GM23338 (cell line): ENCODE data around the gene SRGN. TPM values are rescaled to one million over a fixed set of nuclear protein-coding genes. Genes with fewer than 3 reads are reported as not detected.

Experiments
- ATAC-seq: fragments of 200-7000 bp; cut with Tn5 transposase; 3 replicates; pipeline ENCODE4 v1.9.1; 2020
- DNase-seq: peaks from one replicate; pipeline ENCODE4 v3.0.0-alpha.2; 2015; ENCODE audit warnings: low spot score
- H2AFZ ChIP-seq: fragments of 200-600 bp; sonication (generic); 2 replicates; pipeline ENCODE4 v1.8.0; 2016; ENCODE audit warnings: antibody characterized with exemption, mild to moderate bottlenecking, moderate library complexity
- H3F3A ChIP-seq: fragments of 200-600 bp; sonication (generic); replicated peaks from 2 replicates; pipeline ENCODE4 v1.8.0; 2017; ENCODE audit warnings: antibody characterized with exemption, mixed run types, low read depth
- H3K27ac ChIP-seq: fragments of 200-600 bp; sonication (generic); 2 replicates; pipeline ENCODE4 v1.6.1; 2016; ENCODE audit warnings: low read depth
- H3K27me3 ChIP-seq: fragments of 200-600 bp; sonication (generic); 2 replicates; pipeline ENCODE4 v1.8.0; 2016; ENCODE audit warnings: mild to moderate bottlenecking, mixed run types, moderate library complexity; ENCODE audit not compliant: insufficient read depth
- H3K36me3 ChIP-seq: fragments of 200-600 bp; sonication (generic); 2 replicates; pipeline ENCODE4 v1.8.0; 2016; ENCODE audit warnings: mild to moderate bottlenecking; ENCODE audit not compliant: insufficient read depth
- H3K4me1 ChIP-seq: fragments of 200-600 bp; sonication (generic); 2 replicates; pipeline ENCODE4 v1.8.0; 2016; ENCODE audit warnings: mild to moderate bottlenecking, moderate library complexity; ENCODE audit not compliant: insufficient read depth
- H3K4me2 ChIP-seq: fragments of 200-600 bp; sonication (generic); 2 replicates; pipeline ENCODE4 v1.7.1; 2017; ENCODE audit warnings: mixed run types
- H3K4me3 ChIP-seq: fragments of 200-600 bp; sonication (generic); 2 replicates; pipeline ENCODE4 v1.6.1; 2016; ENCODE audit warnings: mixed run types
- H3K79me2 ChIP-seq: fragments of 200-600 bp; sonication (generic); replicated peaks from 2 replicates; pipeline ENCODE4 v1.8.0; 2017; ENCODE audit warnings: mild to moderate bottlenecking; ENCODE audit not compliant: insufficient read depth
- H3K9me2 ChIP-seq: fragments of 200-600 bp; sonication (generic); 2 replicates; pipeline ENCODE4 v1.8.0; 2017; ENCODE audit not compliant: insufficient read depth
- H4K20me1 ChIP-seq: fragments of 200-600 bp; sonication (generic); replicated peaks from 2 replicates; pipeline ENCODE4 v1.8.0; 2017; ENCODE audit warnings: mild to moderate bottlenecking; ENCODE audit not compliant: insufficient read depth
- H3K27ac Mint-ChIP-seq: 2 replicates; pipeline ENCODE4 v1.8.0; 2020; ENCODE audit warnings: inconsistent platforms, mild to moderate bottlenecking, moderate library complexity, mixed read lengths
- H3K27me3 Mint-ChIP-seq: 3 replicates; pipeline ENCODE4 v1.8.0; 2022; ENCODE audit warnings: low read depth, mild to moderate bottlenecking, moderate library complexity, mixed read lengths, inconsistent platforms; ENCODE audit not compliant: insufficient read depth, poor library complexity
- H3K36me3 Mint-ChIP-seq: 3 replicates; pipeline ENCODE4 v1.8.0; 2021; ENCODE audit warnings: low read depth, mild to moderate bottlenecking, inconsistent platforms, moderate library complexity, mixed read lengths
- H3K4me1 Mint-ChIP-seq: 3 replicates; pipeline ENCODE4 v1.8.0; 2020; ENCODE audit warnings: mild to moderate bottlenecking, inconsistent platforms, mixed read lengths
- H3K4me3 Mint-ChIP-seq: 3 replicates; pipeline ENCODE4 v1.8.0; 2021; ENCODE audit warnings: moderate library complexity, mild to moderate bottlenecking, inconsistent platforms, mixed read lengths
- H3K9me3 Mint-ChIP-seq: 3 replicates; pipeline ENCODE4 v1.8.0; 2020; ENCODE audit warnings: moderate library complexity, mild to moderate bottlenecking, inconsistent platforms, mixed read lengths
- CREB1 ChIP-seq: fragments of 250-450 bp; sonication (Bioruptor Pico); IDR thresholded peaks from 2 replicates; pipeline ENCODE4 v1.5.0; 2020; ENCODE audit warnings: low read depth, mild to moderate bottlenecking, moderate library complexity
- CTCF ChIP-seq, 2 experiments: fragments of 200-600 bp in 1 of 2; sonication (generic) in 1 of 2; conservative IDR thresholded peaks; 2 replicates each; pipeline versions ENCODE4 v1.5.1 to v1.6.1; 2016 to 2017; ENCODE audit warnings: antibody characterized with exemption in 2 of 2, low read depth in 2 of 2, mild to moderate bottlenecking in 2 of 2, moderate library complexity in 1 of 2
- ETS1 ChIP-seq: IDR thresholded peaks from 2 replicates; pipeline ENCODE4 v1.6.1; 2016; ENCODE audit warnings: antibody characterized with exemption
- EZH2 ChIP-seq: fragments of 200-600 bp; sonication (generic); IDR thresholded peaks from one replicate; pipeline ENCODE4 v1.8.0; 2017; ENCODE audit warnings: antibody characterized with exemption, mild to moderate bottlenecking, low read depth; ENCODE audit not compliant: unreplicated experiment
- EZH2phosphoT487 ChIP-seq: fragments of 200-600 bp; sonication (generic); IDR thresholded peaks from one replicate; pipeline ENCODE4 v1.8.1; 2018; ENCODE audit warnings: antibody characterized with exemption; ENCODE audit not compliant: unreplicated experiment
- JUNB ChIP-seq: IDR thresholded peaks from one replicate; pipeline ENCODE4 v1.6.1; 2016; ENCODE audit warnings: antibody characterized with exemption; ENCODE audit not compliant: unreplicated experiment
- ZNF462 ChIP-seq: fragments of 250-450 bp; sonication (Bioruptor Pico); IDR thresholded peaks from 2 replicates; pipeline ENCODE4 v1.5.0; 2020; ENCODE audit warnings: mild to moderate bottlenecking, moderate library complexity
- polyA plus RNA-seq: library from polyadenylated mRNA; unstranded; fragments of >200 nt; fragmentation: Nextera tagmentation; extraction: Ambion mirVana; gene quantifications from 2 replicates; pipeline ENCODE4 v1.2.1, GENCODE V29; 2016
- total RNA-seq: library from RNA; depleted of rRNA; stranded (reverse); fragments of >200 nt; shearing (Covaris generic); gene quantifications from 2 replicates; pipeline ENCODE4 v1.2.3, GENCODE V29; 2014

Gene SRGN
- total and polyA plus RNA-seq, 2 experiments from 2014 or later, result not detected

- no peak for TF ChIP-seq ZNF462 (CRISPR knock-in tag)
- TF ChIP-seq ETS1, result no peak
- no peak for TF ChIP-seq EZH2phosphoT487
- no peak for TF ChIP-seq CTCF (conservative IDR thresholded peaks at IDR 0.05; ENCODE audit: low read depth in 2 of 2)
- no peak for TF ChIP-seq EZH2
- TF ChIP-seq CREB1, result no peak
- TF ChIP-seq JUNB, result no peak
Measured at GRCh38 chr10:69067189-69067588, 20.7 kb upstream of the SRGN start (continued).

GRCh38 chr10:69068549-69068948, 19.4 kb upstream of the SRGN start:
- no peak overlapping the region for H3K27ac ChIP-seq
- no peak overlapping the region for H3K4me2 ChIP-seq
- Mint-ChIP-seq H3K4me1 (peaks cover 8% of the 10 kb centered on the region; the same call in 2 of the 3 replicates), H3K36me3 (no peaks in the 10 kb centered on the region), H3K4me3 (no peak overlapping the region), H3K27me3 (peaks cover 6% of the 10 kb centered on the region), H3K9me3 (no peaks in the 10 kb centered on the region), H3K27ac (no peak overlapping the region)
- DNase-seq (no peak), ATAC-seq (no peak)
- no peaks in the 10 kb centered on the region for H3F3A ChIP-seq
- no peaks in the 10 kb centered on the region for H3K36me3 ChIP-seq
- H2AFZ ChIP-seq, result peak overlapping the region; percentile 96
- no peak overlapping the region for H3K4me3 ChIP-seq
- no peaks in the 10 kb centered on the region for H4K20me1 ChIP-seq
- H3K4me1 ChIP-seq, result no peaks in the 10 kb centered on the region
- H3K9me2 ChIP-seq, result no peaks in the 10 kb centered on the region
- no peaks in the 10 kb centered on the region for H3K79me2 ChIP-seq
- H3K27me3 ChIP-seq, result no peaks in the 10 kb centered on the region
- TF ChIP-seq ZNF462 (CRISPR knock-in tag), result no peak
